H1 (cell line): ENCODE results near the gene CLEC2D. TPM values are rescaled to one million over a fixed set of nuclear protein-coding genes. Genes with fewer than 3 reads are reported as not detected.
"Not testable (repeated sequence)": the region's sequence is repeated elsewhere in the genome, so short reads cannot be mapped to it uniquely, and the experiment has no call there.

Experiments used
- CTCF ChIA-PET: fragments of 300-600 bp; sonication (Branson Sonifier 250); formaldehyde crosslinking; loops from one replicate; lab custom pipeline; 2021; ENCODE audit not compliant: partially characterized antibody; lab: Charles Lee
- POLR2A ChIA-PET: fragments of 300-600 bp; sonication (Branson Sonifier 250); formaldehyde crosslinking; loops from one replicate; lab custom pipeline; 2021; ENCODE audit warnings: inconsistent platforms; ENCODE audit not compliant: partially characterized antibody; lab: Charles Lee
- DNase-seq, 2 experiments: peaks; one replicate each; pipeline versions ENCODE4 v3.0.0 to v3.0.0-alpha.2; 2010 to 2022; ENCODE audit warnings: low spot score in 2 of 2, low read depth in 1 of 2, mixed read lengths in 1 of 2
- FAIRE-seq: peaks from 2 replicates; lab custom pipeline; 2011; peaks lifted over from hg19 to GRCh38; lab: Jason Lieb, UNC
- H2AFZ ChIP-seq: 2 replicates; pipeline ENCODE4 v1.8.1; 2012; ENCODE audit warnings: low read length, inconsistent platforms
- H2AK5ac ChIP-seq: 2 replicates; pipeline ENCODE4 v1.6.1; 2013; ENCODE audit warnings: low read depth, low read length
- H2BK120ac ChIP-seq: replicated peaks from 2 replicates; pipeline ENCODE3; 2013; ENCODE audit warnings: low read depth, low read length, inconsistent platforms
- H2BK12ac ChIP-seq: 2 replicates; pipeline ENCODE4 v1.6.1; 2013; ENCODE audit warnings: low read depth, low read length
- H2BK15ac ChIP-seq: 2 replicates; pipeline ENCODE4 v1.6.1; 2013; ENCODE audit warnings: low read length
- H2BK20ac ChIP-seq: 2 replicates; pipeline ENCODE4 v1.6.1; 2013; ENCODE audit warnings: low read length
- H2BK5ac ChIP-seq: 2 replicates; pipeline ENCODE4 v1.6.1; 2013; ENCODE audit warnings: low read depth, low read length
- H3K14ac ChIP-seq: 2 replicates; pipeline ENCODE4 v1.6.1; 2013; ENCODE audit warnings: inconsistent platforms; ENCODE audit not compliant: insufficient read length
- H3K18ac ChIP-seq: 2 replicates; pipeline ENCODE4 v1.6.1; 2013; ENCODE audit warnings: low read length; ENCODE audit errors: extremely low read depth
- H3K23ac ChIP-seq: 2 replicates; pipeline ENCODE4 v1.6.1; 2013; ENCODE audit warnings: inconsistent platforms; ENCODE audit not compliant: insufficient read length
- H3K23me2 ChIP-seq: 2 replicates; pipeline ENCODE4 v1.6.1; 2013; ENCODE audit warnings: low read depth, low read length
- H3K27ac ChIP-seq: 2 replicates; pipeline ENCODE4 v1.6.1; 2011; ENCODE audit warnings: low read depth, low read length, inconsistent platforms
- H3K27me3 ChIP-seq, 4 experiments: replicated peaks in 1 of 4; 1 replicate in 1 of 4; 2 replicates in 3 of 4; pipeline versions ENCODE4 v1.6.1 to v1.8.1; 2011 to 2013; ENCODE audit warnings: low read length in 3 of 4, mild to moderate bottlenecking in 3 of 4, inconsistent platforms in 2 of 4, mixed read lengths in 2 of 4, moderate library complexity in 1 of 4; ENCODE audit not compliant: control insufficient read depth in 3 of 4, insufficient read depth in 3 of 4; ENCODE audit errors: extremely low read depth in 1 of 4
- H3K36me3 ChIP-seq, 4 experiments: 2 replicates each; pipeline versions ENCODE4 v1.6.1 to v1.8.1; 2011 to 2013; ENCODE audit warnings: mild to moderate bottlenecking in 4 of 4, low read length in 3 of 4, moderate library complexity in 2 of 4, control low read depth in 1 of 4, inconsistent platforms in 1 of 4; ENCODE audit not compliant: insufficient read depth in 4 of 4, control insufficient read depth in 2 of 4
- H3K4ac ChIP-seq: replicated peaks from 2 replicates; pipeline ENCODE3; 2013; ENCODE audit warnings: low read length, low read depth, mixed read lengths, inconsistent platforms; ENCODE audit not compliant: insufficient read length
- H3K4me1 ChIP-seq, 4 experiments: replicated peaks in 1 of 4; 1 replicate in 1 of 4; 2 replicates in 3 of 4; pipeline versions ENCODE4 v1.6.1 to v1.8.1; 2011 to 2013; ENCODE audit warnings: low read length in 3 of 4, inconsistent platforms in 2 of 4, mixed read lengths in 1 of 4; ENCODE audit not compliant: insufficient read depth in 4 of 4, control insufficient read depth in 3 of 4
- H3K4me2 ChIP-seq, 2 experiments: 2 replicates each; pipeline versions ENCODE4 v1.6.1 to v1.8.1; 2011 to 2013; ENCODE audit warnings: low read depth in 2 of 2, low read length in 2 of 2, control low read depth in 1 of 2, inconsistent platforms in 1 of 2, mild to moderate bottlenecking in 1 of 2; ENCODE audit not compliant: insufficient read depth in 1 of 2
- H3K4me3 ChIP-seq, 4 experiments: fragments of 200-600, 300-600 bp in 1 of 4; sonication (generic), shearing (Covaris generic), sonication (Bioruptor Twin) in 1 of 4; 2 replicates each; pipeline versions ENCODE4 v1.5.1 to v1.8.1; 2011 to 2016; ENCODE audit warnings: low read length in 4 of 4, low read depth in 3 of 4, control low read depth in 2 of 4, inconsistent platforms in 2 of 4, mild to moderate bottlenecking in 2 of 4, mixed read lengths in 1 of 4, moderate library complexity in 1 of 4; ENCODE audit not compliant: insufficient read depth in 2 of 4; ENCODE audit errors: extremely low read depth in 1 of 4
- H3K56ac ChIP-seq: replicated peaks from 2 replicates; pipeline ENCODE3; 2013; ENCODE audit warnings: low read depth, mild to moderate bottlenecking, mixed read lengths, low read length, inconsistent platforms; ENCODE audit not compliant: insufficient read length
- H3K79me1 ChIP-seq: 2 replicates; pipeline ENCODE4 v1.6.1; 2013; ENCODE audit warnings: low read depth, low read length, control low read depth
- H3K79me2 ChIP-seq, 2 experiments: 2 replicates each; pipeline versions ENCODE4 v1.6.1 to v1.8.1; 2012 to 2013; ENCODE audit warnings: low read length in 2 of 2, mild to moderate bottlenecking in 2 of 2, inconsistent platforms in 1 of 2; ENCODE audit not compliant: insufficient read depth in 2 of 2, control insufficient read depth in 1 of 2
- H3K9ac ChIP-seq, 4 experiments: replicated peaks in 1 of 4; 1 replicate in 1 of 4; 2 replicates in 3 of 4; pipeline versions ENCODE4 v1.6.1 to v1.8.1; 2011 to 2013; ENCODE audit warnings: low read depth in 3 of 4, low read length in 3 of 4, control low read depth in 2 of 4, mild to moderate bottlenecking in 2 of 4, moderate library complexity in 2 of 4, inconsistent platforms in 1 of 4; ENCODE audit errors: extremely low read depth in 1 of 4
- H3K9me3 ChIP-seq, 2 experiments: 2 replicates each; pipeline versions ENCODE4 v1.6.1 to v1.8.1; 2012 to 2013; ENCODE audit warnings: mild to moderate bottlenecking in 2 of 2, moderate library complexity in 2 of 2, control low read depth in 1 of 2, inconsistent platforms in 1 of 2, low read depth in 1 of 2, low read length in 1 of 2, mixed read lengths in 1 of 2; ENCODE audit not compliant: insufficient read depth in 2 of 2
- H4K20me1 ChIP-seq, 2 experiments: replicated peaks in 1 of 2; 2 replicates each; pipeline versions ENCODE3 to v1.8.1; 2011 to 2013; ENCODE audit warnings: inconsistent platforms in 2 of 2, low read length in 2 of 2, mild to moderate bottlenecking in 1 of 2; ENCODE audit not compliant: insufficient read depth in 2 of 2, control insufficient read depth in 1 of 2
- H4K5ac ChIP-seq: 2 replicates; pipeline ENCODE4 v1.6.1; 2013; ENCODE audit warnings: low read length, low read depth, mixed read lengths, inconsistent platforms; ENCODE audit not compliant: insufficient read length
- H4K8ac ChIP-seq: 2 replicates; pipeline ENCODE4 v1.8.0; 2013; ENCODE audit warnings: mild to moderate bottlenecking, moderate library complexity, low read length, inconsistent platforms; ENCODE audit not compliant: insufficient read depth; ENCODE audit errors: extremely low read depth
- H4K91ac ChIP-seq: replicated peaks from 2 replicates; pipeline ENCODE3; 2013; ENCODE audit warnings: low read length, mixed read lengths, inconsistent platforms; ENCODE audit not compliant: insufficient read length
- RAD21 ChIP-seq, 2 experiments: IDR thresholded peaks in 1 of 2; conservative IDR thresholded peaks in 1 of 2; 2 replicates each; pipeline ENCODE4 v1.6.1; 2011; ENCODE audit warnings: low read depth in 2 of 2, low read length in 2 of 2, improper control_type of control experiment in 1 of 2, inconsistent platforms in 1 of 2, mild to moderate bottlenecking in 1 of 2, moderate library complexity in 1 of 2
- WGBS, 2 experiments: shearing (Covaris generic) in 1 of 2; methylation state at CpG; one replicate each; pipeline versions ENCODE4 v1.1.6 to v1.1.7; 2013 to 2015; ENCODE audit warnings: low lambda C conversion rate in 2 of 2, mixed read lengths in 2 of 2, inconsistent platforms in 1 of 2, low coverage in 1 of 2, missing lambda C conversion rate in 1 of 2; ENCODE audit not compliant: insufficient replicate concordance in 2 of 2, insufficient coverage in 1 of 2, insufficient read length in 1 of 2; ENCODE audit errors: extremely low coverage in 1 of 2, missing lambda C conversion rate in 1 of 2; 5-methylcytosine and 5-hydroxymethylcytosine counted together
- polyA plus RNA-seq, 7 experiments: library from polyadenylated mRNA; depleted of rRNA in 3 of 7; stranded (reverse) in 5 of 7; unstranded in 2 of 7; fragments of >200 nt in 5 of 7; fragments of 200-250 nt in 2 of 7; gene quantifications; 1 replicate in 5 of 7; 2 replicates in 1 of 7; 4 replicates in 1 of 7; pipeline versions ENCODE4 v1.2.1 to v1.2.3, GENCODE V29; 2011 to 2013; ENCODE audit warnings: missing spikeins in 2 of 7, mixed read lengths in 2 of 7
- total RNA-seq: library from RNA; stranded (reverse); fragmentation: NEBNext Ultra II Directional; extraction: Animal tissue kit (Norgen Biotek cat#: 25700); gene quantifications from 2 replicates; pipeline ENCODE4 v1.2.1, GENCODE V29; 2021

CLEC2D gene
- total and polyA plus RNA-seq, 2 of the 8 experiments (the other 6 are each of a cell fraction or from before 2014, with no cell fraction given) = 4.2 to 6.2 TPM

DNA sequence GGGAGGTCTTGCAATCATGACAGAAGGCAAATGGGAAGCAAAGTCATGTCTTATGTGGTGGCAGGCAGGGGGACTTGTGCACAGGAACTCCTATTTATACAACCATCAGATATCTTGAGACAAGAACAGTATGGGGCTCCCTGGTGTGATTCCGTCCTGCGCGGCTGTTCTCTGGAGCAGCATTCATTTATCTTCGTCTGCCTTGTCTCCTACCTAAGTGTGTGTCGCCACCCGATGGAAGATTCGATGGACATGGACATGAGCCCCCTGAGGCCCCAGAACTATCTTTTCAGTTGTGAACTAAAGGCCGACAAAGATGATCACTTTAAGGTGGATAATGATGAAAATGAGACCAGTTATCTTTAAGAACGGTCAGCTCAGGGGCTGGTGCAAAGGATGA lies 25.6 kb downstream of the CLEC2D start:
- H3K9me3 ChIP-seq = 0 out of 4 replicates have a peak, but pooled peaks cover 6 to 10% of the 10 kb centered on the region in 2 experiments
- H2AFZ ChIP-seq, FAIRE-seq, H3K4me2 ChIP-seq, H4K5ac ChIP-seq, H2AK5ac ChIP-seq, H3K14ac ChIP-seq, H4K8ac ChIP-seq, H3K4me3 ChIP-seq, H3K9ac ChIP-seq, CTCF ChIA-PET, H3K56ac ChIP-seq, H2BK120ac ChIP-seq, H3K18ac ChIP-seq, H3K23ac ChIP-seq, H3K79me1 ChIP-seq, H4K91ac ChIP-seq, H3K4ac ChIP-seq, H3K4me1 ChIP-seq, H3K27ac ChIP-seq, H3K27me3 ChIP-seq, H2BK20ac ChIP-seq, H3K79me2 ChIP-seq, POLR2A ChIA-PET, H2BK15ac ChIP-seq, H2BK12ac ChIP-seq, DNase-seq, H4K20me1 ChIP-seq, H3K23me2 ChIP-seq, H2BK5ac ChIP-seq: not testable (repeated sequence)
- 97% methylated on average over 9 of the region's 9 CpGs; no CpG with 5 or more reads in 1 of the 2 experiments for WGBS, 2 experiments
- peaks cover 0 to 25% (median 7%) of the 10 kb centered on the region in 4 experiments; a peak in 4 of 8 replicates for H3K36me3 ChIP-seq
- TF ChIP-seq RAD21 (IDR thresholded peaks at IDR 0.05 in 1 of 2, conservative IDR thresholded peaks at IDR 0.05 in 1 of 2; ENCODE audit: low read depth in 2 of 2, low read length in 2 of 2) = 0 out of 4 replicates have a peak, but pooled peaks of 1 of the 2 experiments have one; percentile 3
